Immature natural killer cell (primary cell): ENCODE measurements around the gene PCLO. TPM values are rescaled to one million over a fixed set of nuclear protein-coding genes. Genes with fewer than 3 reads are reported as not detected.
"Not testable (repeated sequence)": the region's sequence is repeated elsewhere in the genome, so short reads cannot be mapped to it uniquely, and the experiment has no call there.

Source experiments
- DNase-seq, 3 donors: peaks; one replicate each; pipeline ENCODE4 v3.0.0; 2022; ENCODE audit warnings: mixed read lengths in 1 of 3
- H3K27ac Mint-ChIP-seq, 6 donors: one replicate each; pipeline ENCODE4 v1.8.0; 2020; ENCODE audit warnings: mixed read lengths in 6 of 6, mild to moderate bottlenecking in 5 of 6, inconsistent platforms in 4 of 6, moderate library complexity in 3 of 6
- H3K27me3 Mint-ChIP-seq, 3 donors: one replicate each; pipeline ENCODE4 v1.8.0; 2020 to 2021; ENCODE audit warnings: low read depth in 3 of 3, mild to moderate bottlenecking in 3 of 3, mixed read lengths in 3 of 3, moderate library complexity in 3 of 3, inconsistent platforms in 1 of 3
- H3K36me3 Mint-ChIP-seq, 3 donors: one replicate each; pipeline ENCODE4 v1.8.0; 2020; ENCODE audit warnings: mixed read lengths in 3 of 3, inconsistent platforms in 2 of 3, mild to moderate bottlenecking in 2 of 3
- H3K4me1 Mint-ChIP-seq, 2 donors: one replicate each; pipeline ENCODE4 v1.8.0; 2020; ENCODE audit warnings: inconsistent platforms in 2 of 2, mild to moderate bottlenecking in 2 of 2, mixed read lengths in 2 of 2, moderate library complexity in 1 of 2
- H3K4me3 Mint-ChIP-seq, 5 donors: one replicate each; pipeline ENCODE4 v1.8.0; 2020; ENCODE audit warnings: mild to moderate bottlenecking in 5 of 5, mixed read lengths in 5 of 5, inconsistent platforms in 3 of 5, moderate library complexity in 3 of 5
- H3K9me3 Mint-ChIP-seq, 6 donors: one replicate each; pipeline ENCODE4 v1.8.0; 2020; ENCODE audit warnings: mild to moderate bottlenecking in 6 of 6, mixed read lengths in 6 of 6, inconsistent platforms in 4 of 6, moderate library complexity in 3 of 6
- polyA plus RNA-seq, 3 donors: library from polyadenylated mRNA; unstranded; fragments of 300-500 nt; fragmentation: Illumina TruSeq; gene quantifications; one replicate each; pipeline ENCODE4 v1.2.3, GENCODE V29; 2021

The PCLO gene
- polyA plus RNA-seq, 3 donors from 2014 or later = not detected

- Mint-ChIP-seq H3K4me1 (no peaks in the 10 kb centered on the region), H3K27ac (no peak overlapping the region), H3K9me3 (peaks cover 0 to 23% (median 12%) of the 10 kb centered on the region in 6 donors), H3K36me3 (no peaks in the 10 kb centered on the region), H3K4me3 (no peak overlapping the region), H3K27me3 (peaks cover 0 to 2% (median 0%) of the 10 kb centered on the region in 3 donors)
- DNase-seq = no peak
Measured at GRCh38 chr7:82957521-82957920, 205.2 kb downstream of the PCLO start.

GRCh38 chr7:82953324-82954027 lies 209.2 kb downstream of the PCLO start:
- H3K4me1 Mint-ChIP-seq = no peaks in the 10 kb centered on the region
- no peak overlapping the region for H3K27ac Mint-ChIP-seq
- no peak for DNase-seq
- H3K4me3 Mint-ChIP-seq = no peak overlapping the region
- peaks cover 0 to 4% (median 0%) of the 10 kb centered on the region in 3 donors for H3K36me3 Mint-ChIP-seq
- peaks cover 0 to 2% (median 0%) of the 10 kb centered on the region in 3 donors for H3K27me3 Mint-ChIP-seq
- H3K9me3 Mint-ChIP-seq = peaks cover 7 to 50% (median 27%) of the 10 kb centered on the region in 6 donors

GRCh38 chr7:82950436-82950835 lies 212.2 kb downstream of the PCLO start:
- peaks cover 0 to 2% (median 0%) of the 10 kb centered on the region in 3 donors for H3K27me3 Mint-ChIP-seq
- no peak overlapping the region for H3K27ac Mint-ChIP-seq
- no peak overlapping the region for H3K4me3 Mint-ChIP-seq
- no peak for DNase-seq
- no peaks in the 10 kb centered on the region for H3K4me1 Mint-ChIP-seq
- peaks cover 10 to 54% (median 26%) of the 10 kb centered on the region in 6 donors for H3K9me3 Mint-ChIP-seq
- peaks cover 0 to 4% (median 0%) of the 10 kb centered on the region in 3 donors for H3K36me3 Mint-ChIP-seq

- no peak for DNase-seq
- peaks cover 10 to 47% (median 23%) of the 10 kb centered on the region in 6 donors for H3K9me3 Mint-ChIP-seq
- no peak overlapping the region for H3K4me3 Mint-ChIP-seq
- H3K27me3 Mint-ChIP-seq = peaks cover 0 to 2% (median 1%) of the 10 kb centered on the region in 3 donors
- H3K4me1 Mint-ChIP-seq = no peaks in the 10 kb centered on the region
- no peak overlapping the region for H3K27ac Mint-ChIP-seq
- peaks cover 0 to 8% (median 0%) of the 10 kb centered on the region in 3 donors for H3K36me3 Mint-ChIP-seq
Measured at GRCh38 chr7:82945480-82945879, 217.2 kb downstream of the PCLO start.

- Mint-ChIP-seq H3K9me3 (peaks cover 11 to 43% (median 23%) of the 10 kb centered on the region in 6 donors), H3K36me3 (peaks cover 0 to 6% (median 0%) of the 10 kb centered on the region in 3 donors), H3K27me3 (peaks cover 0 to 4% (median 1%) of the 10 kb centered on the region in 3 donors), H3K27ac (no peak overlapping the region), H3K4me3 (no peak overlapping the region), H3K4me1 (no peaks in the 10 kb centered on the region)
- DNase-seq = no peak
Measured at GRCh38 chr7:82945056-82945455, 217.6 kb downstream of the PCLO start.

GRCh38 chr7:82932516-82932915 lies 230.2 kb downstream of the PCLO start:
- Mint-ChIP-seq H3K4me1 (no peaks in the 10 kb centered on the region), H3K36me3 (no peaks in the 10 kb centered on the region), H3K9me3 (peaks cover 6 to 37% (median 13%) of the 10 kb centered on the region in 6 donors), H3K27me3 (no peaks in the 10 kb centered on the region), H3K4me3 (no peak overlapping the region), H3K27ac (no peak overlapping the region)
- DNase-seq = no peak

GRCh38 chr7:82926477-82926876 lies 236.2 kb downstream of the PCLO start:
- no peaks in the 10 kb centered on the region for H3K27me3 Mint-ChIP-seq
- H3K4me3 Mint-ChIP-seq = no peak overlapping the region
- no peak for DNase-seq
- no peaks in the 10 kb centered on the region for H3K36me3 Mint-ChIP-seq
- peaks cover 7 to 45% (median 19%) of the 10 kb centered on the region in 6 donors for H3K9me3 Mint-ChIP-seq
- H3K27ac Mint-ChIP-seq = no peak overlapping the region
- no peaks in the 10 kb centered on the region for H3K4me1 Mint-ChIP-seq

GRCh38 chr7:82925331-82925730 lies 237.4 kb downstream of the PCLO start:
- peaks cover 7 to 47% (median 19%) of the 10 kb centered on the region in 6 donors for H3K9me3 Mint-ChIP-seq
- no peak for DNase-seq
- H3K4me3 Mint-ChIP-seq = no peak overlapping the region
- H3K27me3 Mint-ChIP-seq = no peaks in the 10 kb centered on the region
- no peaks in the 10 kb centered on the region for H3K4me1 Mint-ChIP-seq
- H3K27ac Mint-ChIP-seq = no peak overlapping the region
- H3K36me3 Mint-ChIP-seq = no peaks in the 10 kb centered on the region

GRCh38 chr7:82906502-82906901 lies 256.2 kb downstream of the PCLO start:
- H3K36me3 Mint-ChIP-seq = peaks cover 0 to 4% (median 0%) of the 10 kb centered on the region in 3 donors
- DNase-seq = no peak
- no peaks in the 10 kb centered on the region for H3K27me3 Mint-ChIP-seq
- peaks cover 0 to 45% (median 17%) of the 10 kb centered on the region in 6 donors for H3K9me3 Mint-ChIP-seq
- H3K4me1 Mint-ChIP-seq = no peaks in the 10 kb centered on the region
- H3K27ac Mint-ChIP-seq = no peak overlapping the region
- no peak overlapping the region for H3K4me3 Mint-ChIP-seq

- no peak overlapping the region for H3K4me3 Mint-ChIP-seq
- peaks cover 0 to 40% (median 13%) of the 10 kb centered on the region in 6 donors for H3K9me3 Mint-ChIP-seq
- DNase-seq = no peak
- no peaks in the 10 kb centered on the region for H3K27me3 Mint-ChIP-seq
- H3K4me1 Mint-ChIP-seq = no peaks in the 10 kb centered on the region
- no peaks in the 10 kb centered on the region for H3K36me3 Mint-ChIP-seq
- no peak overlapping the region for H3K27ac Mint-ChIP-seq
Measured at GRCh38 chr7:82904871-82905270, 257.8 kb downstream of the PCLO start.

- not testable (repeated sequence) for H3K4me3 Mint-ChIP-seq, H3K4me1 Mint-ChIP-seq, H3K27me3 Mint-ChIP-seq, DNase-seq, H3K27ac Mint-ChIP-seq, H3K36me3 Mint-ChIP-seq
- peaks cover 1 to 24% (median 4%) of the 10 kb centered on the region in 6 donors for H3K9me3 Mint-ChIP-seq
Measured at GRCh38 chr7:82901098-82901497, 261.6 kb downstream of the PCLO start.

- peaks cover 0 to 20% (median 6%) of the 10 kb centered on the region in 6 donors for H3K9me3 Mint-ChIP-seq
- no peaks in the 10 kb centered on the region for H3K4me1 Mint-ChIP-seq
- H3K36me3 Mint-ChIP-seq = no peaks in the 10 kb centered on the region
- DNase-seq = no peak
- H3K27ac Mint-ChIP-seq = no peak overlapping the region
- no peaks in the 10 kb centered on the region for H3K27me3 Mint-ChIP-seq
- H3K4me3 Mint-ChIP-seq = no peak overlapping the region
Measured at GRCh38 chr7:82897500-82897899, 265.2 kb downstream of the PCLO start.

- not testable (repeated sequence) for H3K27me3 Mint-ChIP-seq, H3K4me3 Mint-ChIP-seq, DNase-seq, H3K36me3 Mint-ChIP-seq, H3K27ac Mint-ChIP-seq, H3K4me1 Mint-ChIP-seq
- H3K9me3 Mint-ChIP-seq = peaks cover 0 to 30% (median 12%) of the 10 kb centered on the region in 6 donors
Measured at GRCh38 chr7:82894341-82894740, 268.3 kb downstream of the PCLO start.

GRCh38 chr7:82886324-82886723 lies 276.4 kb downstream of the PCLO start:
- Mint-ChIP-seq H3K4me1 (no peaks in the 10 kb centered on the region), H3K4me3 (no peak overlapping the region), H3K27me3 (peaks cover 0 to 4% (median 0%) of the 10 kb centered on the region in 3 donors), H3K9me3 (peaks cover 0 to 39% (median 12%) of the 10 kb centered on the region in 6 donors), H3K27ac (no peak overlapping the region), H3K36me3 (no peaks in the 10 kb centered on the region)
- no peak for DNase-seq

- peaks cover 0 to 3% (median 0%) of the 10 kb centered on the region in 3 donors for H3K27me3 Mint-ChIP-seq
- H3K36me3 Mint-ChIP-seq = no peaks in the 10 kb centered on the region
- DNase-seq = no peak
- peaks cover 4 to 51% (median 19%) of the 10 kb centered on the region in 6 donors for H3K9me3 Mint-ChIP-seq
- H3K27ac Mint-ChIP-seq = no peak overlapping the region
- no peak overlapping the region for H3K4me3 Mint-ChIP-seq
- H3K4me1 Mint-ChIP-seq = no peaks in the 10 kb centered on the region
Measured at GRCh38 chr7:82865856-82866255, 296.8 kb downstream of the PCLO start.
